ENCODE measurements around the gene ZNF524.

DNA sequence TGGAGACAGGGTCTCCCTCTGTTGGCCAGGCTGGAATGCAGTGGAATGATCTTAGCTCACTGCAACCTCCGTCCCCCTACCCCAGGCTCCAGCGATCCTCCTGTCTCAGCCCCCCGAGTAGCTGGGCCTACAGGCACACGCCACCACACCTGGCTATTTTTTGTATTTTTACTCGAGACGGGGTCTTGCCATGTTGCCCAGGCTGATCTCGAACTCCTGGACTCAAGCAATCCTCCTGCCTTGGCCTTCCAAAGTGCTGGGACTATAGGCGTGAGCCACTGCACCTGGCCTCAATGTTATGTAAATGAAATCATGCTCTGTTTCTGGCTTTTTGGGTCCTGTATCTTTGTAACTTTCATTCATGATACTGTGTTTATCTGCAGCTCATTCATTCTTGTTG, 11.3 kb upstream of the ZNF524 start:
- no peak for TF ChIP-seq EZH2phosphoT487 (IDR thresholded peaks at IDR 0.05; ENCODE audit: borderline replicate concordance, low read length)
- TF ChIP-seq, protein P1, sequence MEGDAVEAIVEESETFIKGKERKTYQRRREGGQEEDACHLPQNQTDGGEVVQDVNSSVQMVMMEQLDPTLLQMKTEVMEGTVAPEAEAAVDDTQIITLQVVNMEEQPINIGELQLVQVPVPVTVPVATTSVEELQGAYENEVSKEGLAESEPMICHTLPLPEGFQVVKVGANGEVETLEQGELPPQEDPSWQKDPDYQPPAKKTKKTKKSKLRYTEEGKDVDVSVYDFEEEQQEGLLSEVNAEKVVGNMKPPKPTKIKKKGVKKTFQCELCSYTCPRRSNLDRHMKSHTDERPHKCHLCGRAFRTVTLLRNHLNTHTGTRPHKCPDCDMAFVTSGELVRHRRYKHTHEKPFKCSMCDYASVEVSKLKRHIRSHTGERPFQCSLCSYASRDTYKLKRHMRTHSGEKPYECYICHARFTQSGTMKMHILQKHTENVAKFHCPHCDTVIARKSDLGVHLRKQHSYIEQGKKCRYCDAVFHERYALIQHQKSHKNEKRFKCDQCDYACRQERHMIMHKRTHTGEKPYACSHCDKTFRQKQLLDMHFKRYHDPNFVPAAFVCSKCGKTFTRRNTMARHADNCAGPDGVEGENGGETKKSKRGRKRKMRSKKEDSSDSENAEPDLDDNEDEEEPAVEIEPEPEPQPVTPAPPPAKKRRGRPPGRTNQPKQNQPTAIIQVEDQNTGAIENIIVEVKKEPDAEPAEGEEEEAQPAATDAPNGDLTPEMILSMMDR (IDR thresholded peaks at IDR 0.05; ENCODE audit: low read depth, low read length, poor library complexity, severe bottlenecking) = no peak
